H9 (cell line): ENCODE data around the gene NCBP3. TPM values are rescaled to one million over a fixed set of nuclear protein-coding genes. Genes with fewer than 3 reads are reported as not detected.

Source experiments
- DNase-seq: peaks from one replicate; pipeline ENCODE4 v3.0.0-alpha.2; 2017
- H2AFZ ChIP-seq: one replicate; pipeline ENCODE4 v1.6.1; 2013; ENCODE audit warnings: mild to moderate bottlenecking, low read length, control low read depth, moderate library complexity
- H2AK5ac ChIP-seq: 2 replicates; pipeline ENCODE4 v1.6.1; 2013; ENCODE audit warnings: low read length, control low read depth, mixed read lengths; ENCODE audit not compliant: insufficient read length
- H2BK120ac ChIP-seq: one replicate; pipeline ENCODE4 v1.6.1; 2013; ENCODE audit warnings: low read depth, mild to moderate bottlenecking, low read length, control low read depth, inconsistent platforms; ENCODE audit not compliant: poor library complexity, severe bottlenecking
- H2BK12ac ChIP-seq: 2 replicates; pipeline ENCODE4 v1.6.1; 2013; ENCODE audit warnings: low read length, control low read depth, mixed read lengths, low read depth; ENCODE audit not compliant: insufficient read length
- H2BK15ac ChIP-seq: 2 replicates; pipeline ENCODE4 v1.6.1; 2013; ENCODE audit warnings: low read depth, low read length, control low read depth
- H2BK20ac ChIP-seq: one replicate; pipeline ENCODE4 v1.6.1; 2013; ENCODE audit warnings: low read depth, mild to moderate bottlenecking, low read length, control low read depth, inconsistent platforms; ENCODE audit not compliant: poor library complexity, severe bottlenecking
- H2BK5ac ChIP-seq: 2 replicates; pipeline ENCODE4 v1.6.1; 2013; ENCODE audit warnings: low read length, control low read depth, mixed read lengths; ENCODE audit not compliant: insufficient read length
- H3K14ac ChIP-seq: 2 replicates; pipeline ENCODE4 v1.6.1; 2013; ENCODE audit warnings: low read length, control low read depth; ENCODE audit not compliant: insufficient read depth
- H3K18ac ChIP-seq: 2 replicates; pipeline ENCODE4 v1.6.1; 2013; ENCODE audit warnings: low read depth, mild to moderate bottlenecking, mixed read lengths, low read length, control low read depth; ENCODE audit not compliant: insufficient read length
- H3K23ac ChIP-seq: 2 replicates; pipeline ENCODE4 v1.6.1; 2013; ENCODE audit warnings: low read length, control low read depth, mixed read lengths, low read depth; ENCODE audit not compliant: insufficient read length
- H3K23me2 ChIP-seq: 2 replicates; pipeline ENCODE4 v1.6.1; 2013; ENCODE audit warnings: low read depth, mild to moderate bottlenecking, mixed read lengths, low read length, control low read depth; ENCODE audit not compliant: insufficient read length, poor library complexity, severe bottlenecking
- H3K27ac ChIP-seq: 2 replicates; pipeline ENCODE4 v1.5.1; 2013; ENCODE audit warnings: low read length, control low read depth, mixed read lengths, low read depth; ENCODE audit not compliant: insufficient read length
- H3K27me3 ChIP-seq: 2 replicates; pipeline ENCODE4 v1.6.1; 2013; ENCODE audit warnings: low read length, control low read depth, inconsistent platforms; ENCODE audit not compliant: insufficient read depth
- H3K4ac ChIP-seq: 2 replicates; pipeline ENCODE4 v1.6.1; 2013; ENCODE audit warnings: low read depth, mild to moderate bottlenecking, control low read depth, inconsistent platforms, low read length, moderate library complexity
- H3K4me1 ChIP-seq: 2 replicates; pipeline ENCODE4 v1.6.1; 2013; ENCODE audit warnings: low read length, control low read depth, inconsistent platforms; ENCODE audit not compliant: insufficient read depth
- H3K4me2 ChIP-seq: 2 replicates; pipeline ENCODE4 v1.6.1; 2013; ENCODE audit warnings: low read length, control low read depth, mixed read lengths; ENCODE audit not compliant: insufficient read length, insufficient read depth
- H3K56ac ChIP-seq: 2 replicates; pipeline ENCODE4 v1.6.1; 2013; ENCODE audit warnings: low read depth, mild to moderate bottlenecking, mixed read lengths, low read length, control low read depth; ENCODE audit not compliant: insufficient read length
- H3K79me1 ChIP-seq: 2 replicates; pipeline ENCODE4 v1.6.1; 2013; ENCODE audit warnings: low read depth, mild to moderate bottlenecking, moderate library complexity, low read length, control low read depth, inconsistent platforms; ENCODE audit not compliant: insufficient read depth, poor library complexity, severe bottlenecking
- H3K79me2 ChIP-seq: 2 replicates; pipeline ENCODE4 v1.6.1; 2013; ENCODE audit warnings: low read length, control low read depth, inconsistent platforms; ENCODE audit not compliant: insufficient read depth
- H3K9ac ChIP-seq: 2 replicates; pipeline ENCODE4 v1.6.1; 2013; ENCODE audit warnings: low read length, control low read depth, mixed read lengths; ENCODE audit not compliant: insufficient read length; ENCODE audit errors: extremely low read depth
- H3K9me3 ChIP-seq: one replicate; pipeline ENCODE4 v1.6.1; 2013; ENCODE audit warnings: low read depth, low read length, inconsistent platforms; ENCODE audit not compliant: control insufficient read depth
- H3T11ph ChIP-seq: one replicate; pipeline ENCODE4 v1.6.1; 2013; ENCODE audit warnings: mild to moderate bottlenecking, low read length, control low read depth, inconsistent platforms
- H4K20me1 ChIP-seq: one replicate; pipeline ENCODE4 v1.6.1; 2013; ENCODE audit not compliant: control insufficient read depth, insufficient read length, insufficient read depth
- H4K5ac ChIP-seq: 2 replicates; pipeline ENCODE4 v1.6.1; 2013; ENCODE audit warnings: low read depth, mild to moderate bottlenecking, mixed read lengths, low read length, control low read depth; ENCODE audit not compliant: insufficient read length
- H4K8ac ChIP-seq: replicated peaks from 2 replicates; pipeline ENCODE4 v1.6.1; 2013; ENCODE audit warnings: low read length, control low read depth, mixed read lengths, low read depth; ENCODE audit not compliant: insufficient read length
- H4K91ac ChIP-seq: 2 replicates; pipeline ENCODE4 v1.6.1; 2013; ENCODE audit warnings: low read depth, mild to moderate bottlenecking, moderate library complexity, mixed read lengths, low read length, control low read depth; ENCODE audit not compliant: insufficient read length
- H3K27ac Mint-ChIP-seq, 3 experiments: 2 replicates in 2 of 3; 3 replicates in 1 of 3; pipeline ENCODE4 v1.8.0; 2020 to 2021; ENCODE audit warnings: mixed read lengths in 3 of 3, mild to moderate bottlenecking in 1 of 3, moderate library complexity in 1 of 3
- H3K27me3 Mint-ChIP-seq: 2 replicates; pipeline ENCODE4 v1.8.0; 2021; ENCODE audit warnings: low read depth, mild to moderate bottlenecking, moderate library complexity, mixed read lengths
- H3K36me3 Mint-ChIP-seq, 3 experiments: 2 replicates in 2 of 3; 3 replicates in 1 of 3; pipeline ENCODE4 v1.8.0; 2020 to 2021; ENCODE audit warnings: low read depth in 3 of 3, mixed read lengths in 3 of 3; ENCODE audit not compliant: insufficient read depth in 1 of 3
- H3K4me1 Mint-ChIP-seq, 2 experiments: 2 replicates each; pipeline ENCODE4 v1.8.0; 2020; ENCODE audit warnings: mixed read lengths in 2 of 2
- H3K4me3 Mint-ChIP-seq, 2 experiments: 2 replicates in 1 of 2; 3 replicates in 1 of 2; pipeline ENCODE4 v1.8.0; 2020 to 2021; ENCODE audit warnings: mild to moderate bottlenecking in 2 of 2, mixed read lengths in 2 of 2, moderate library complexity in 1 of 2
- H3K9me3 Mint-ChIP-seq, 2 experiments: 2 replicates in 1 of 2; 3 replicates in 1 of 2; pipeline ENCODE4 v1.8.0; 2020; ENCODE audit warnings: mild to moderate bottlenecking in 2 of 2, mixed read lengths in 2 of 2, moderate library complexity in 1 of 2
- WGBS: extraction: QIAGEN DNeasy Blood & Tissue Kit; methylation state at CpG from one replicate; pipeline ENCODE4 v1.1.7; 2013; ENCODE audit warnings: missing lambda C conversion rate, low lambda C conversion rate, mixed read lengths; ENCODE audit not compliant: insufficient read length; ENCODE audit errors: extremely low coverage; 5-methylcytosine and 5-hydroxymethylcytosine counted together
- total RNA-seq: library from RNA; stranded (reverse); gene quantifications from 2 replicates; pipeline ENCODE4 v1.2.1, GENCODE V29; 2021
- TF ChIP-seq, protein P1 (sequence below): fragments of 200-600 bp; sonication (generic); conservative IDR thresholded peaks from 3 replicates; pipeline ENCODE4 v1.8.0; 2021; ENCODE audit warnings: antibody characterized with exemption, mild to moderate bottlenecking

The NCBP3 gene
- total RNA-seq, 1 experiment from 2014 or later: 45.7 TPM

DNA sequence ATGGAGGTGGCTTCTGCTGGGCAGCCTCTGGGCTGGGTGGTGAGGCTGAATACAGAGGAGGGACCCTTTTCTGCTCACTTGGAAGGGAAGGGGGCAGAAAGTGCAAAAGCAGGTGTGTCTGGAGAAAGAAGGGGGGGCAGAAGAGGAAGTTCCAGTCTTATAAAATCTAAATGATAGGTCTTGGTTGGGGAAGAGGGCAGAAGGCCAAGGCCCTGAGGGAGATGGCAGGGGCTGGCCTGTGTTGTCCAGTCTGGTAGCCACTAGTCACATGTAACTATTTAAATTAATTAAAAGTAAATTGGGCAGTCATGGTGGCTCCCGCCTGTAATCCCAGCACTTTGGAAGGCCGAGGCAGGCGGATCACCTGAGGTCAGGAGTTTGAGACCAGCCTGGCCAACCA is 49.3 kb upstream of the NCBP3 start:
- Histone ChIP-seq H2BK12ac (no peak overlapping the region), H4K91ac (no peak overlapping the region), H2BK5ac (no peak overlapping the region), H3K9me3 (no peaks in the 10 kb centered on the region), H3K4me1 (peaks cover 2% of the 10 kb centered on the region; the same call in 1 of the 2 replicates), H3K23ac (no peak overlapping the region), H2BK20ac (no peak overlapping the region), H2AK5ac (no peak overlapping the region), H2BK15ac (no peak overlapping the region), H4K8ac (no peak overlapping the region), H3K79me1 (no peaks in the 10 kb centered on the region), H3K18ac (no peak overlapping the region), H2AFZ (no peak overlapping the region), H3K14ac (no peak overlapping the region), H3K27me3 (no peaks in the 10 kb centered on the region; the same call in 1 of the 2 replicates), H3K23me2 (peaks cover 6% of the 10 kb centered on the region), H3K79me2 (no peaks in the 10 kb centered on the region), H3T11ph (no peak overlapping the region), H3K56ac (no peak overlapping the region), H3K9ac (no peak overlapping the region), H3K4me2 (no peak overlapping the region), H3K4ac (no peak overlapping the region), H4K5ac (no peak overlapping the region), H4K20me1 (no peaks in the 10 kb centered on the region), H3K27ac (no peak overlapping the region), H2BK120ac (no peak overlapping the region)
- H3K36me3 Mint-ChIP-seq: no peaks in the 10 kb centered on the region
- peaks cover 24 to 28% of the 10 kb centered on the region in 2 experiments for H3K4me1 Mint-ChIP-seq
- TF ChIP-seq, protein P1, sequence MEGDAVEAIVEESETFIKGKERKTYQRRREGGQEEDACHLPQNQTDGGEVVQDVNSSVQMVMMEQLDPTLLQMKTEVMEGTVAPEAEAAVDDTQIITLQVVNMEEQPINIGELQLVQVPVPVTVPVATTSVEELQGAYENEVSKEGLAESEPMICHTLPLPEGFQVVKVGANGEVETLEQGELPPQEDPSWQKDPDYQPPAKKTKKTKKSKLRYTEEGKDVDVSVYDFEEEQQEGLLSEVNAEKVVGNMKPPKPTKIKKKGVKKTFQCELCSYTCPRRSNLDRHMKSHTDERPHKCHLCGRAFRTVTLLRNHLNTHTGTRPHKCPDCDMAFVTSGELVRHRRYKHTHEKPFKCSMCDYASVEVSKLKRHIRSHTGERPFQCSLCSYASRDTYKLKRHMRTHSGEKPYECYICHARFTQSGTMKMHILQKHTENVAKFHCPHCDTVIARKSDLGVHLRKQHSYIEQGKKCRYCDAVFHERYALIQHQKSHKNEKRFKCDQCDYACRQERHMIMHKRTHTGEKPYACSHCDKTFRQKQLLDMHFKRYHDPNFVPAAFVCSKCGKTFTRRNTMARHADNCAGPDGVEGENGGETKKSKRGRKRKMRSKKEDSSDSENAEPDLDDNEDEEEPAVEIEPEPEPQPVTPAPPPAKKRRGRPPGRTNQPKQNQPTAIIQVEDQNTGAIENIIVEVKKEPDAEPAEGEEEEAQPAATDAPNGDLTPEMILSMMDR: no peak
- H3K27ac Mint-ChIP-seq: no peak overlapping the region
- H3K4me3 Mint-ChIP-seq: no peak overlapping the region
- DNase-seq: no peak
- peaks cover 12% of the 10 kb centered on the region for H3K27me3 Mint-ChIP-seq
- no peaks in the 10 kb centered on the region for H3K9me3 Mint-ChIP-seq
- no CpG with 5 or more reads among the region's 3 CpGs for WGBS
